Hepatocyte (in vitro differentiated cells): ENCODE data around the gene DNAH6.

ENCODE experiments used
- EZH2 ChIP-seq: fragments of 200-600 bp; sonication (generic); IDR thresholded peaks from 2 replicates; pipeline ENCODE4 v1.6.1; 2016; ENCODE audit warnings: antibody characterized with exemption, mild to moderate bottlenecking, borderline replicate concordance
- EZH2phosphoT487 ChIP-seq: fragments of 200-600 bp; sonication (generic); IDR thresholded peaks from one replicate; pipeline ENCODE4 v1.6.1; 2018; ENCODE audit warnings: antibody characterized with exemption, mild to moderate bottlenecking, low read depth, moderate library complexity; ENCODE audit not compliant: unreplicated experiment, severe bottlenecking
- TF ChIP-seq, protein P1 (sequence below): fragments of 200-600 bp; sonication (generic); IDR thresholded peaks from 2 replicates; pipeline ENCODE4 v1.5.1; 2016; ENCODE audit warnings: antibody characterized with exemption, mild to moderate bottlenecking; ENCODE audit not compliant: poor library complexity

GRCh38 chr2:84858123-84858522 is 341.8 kb downstream of the DNAH6 start:
- TF ChIP-seq, protein P1, sequence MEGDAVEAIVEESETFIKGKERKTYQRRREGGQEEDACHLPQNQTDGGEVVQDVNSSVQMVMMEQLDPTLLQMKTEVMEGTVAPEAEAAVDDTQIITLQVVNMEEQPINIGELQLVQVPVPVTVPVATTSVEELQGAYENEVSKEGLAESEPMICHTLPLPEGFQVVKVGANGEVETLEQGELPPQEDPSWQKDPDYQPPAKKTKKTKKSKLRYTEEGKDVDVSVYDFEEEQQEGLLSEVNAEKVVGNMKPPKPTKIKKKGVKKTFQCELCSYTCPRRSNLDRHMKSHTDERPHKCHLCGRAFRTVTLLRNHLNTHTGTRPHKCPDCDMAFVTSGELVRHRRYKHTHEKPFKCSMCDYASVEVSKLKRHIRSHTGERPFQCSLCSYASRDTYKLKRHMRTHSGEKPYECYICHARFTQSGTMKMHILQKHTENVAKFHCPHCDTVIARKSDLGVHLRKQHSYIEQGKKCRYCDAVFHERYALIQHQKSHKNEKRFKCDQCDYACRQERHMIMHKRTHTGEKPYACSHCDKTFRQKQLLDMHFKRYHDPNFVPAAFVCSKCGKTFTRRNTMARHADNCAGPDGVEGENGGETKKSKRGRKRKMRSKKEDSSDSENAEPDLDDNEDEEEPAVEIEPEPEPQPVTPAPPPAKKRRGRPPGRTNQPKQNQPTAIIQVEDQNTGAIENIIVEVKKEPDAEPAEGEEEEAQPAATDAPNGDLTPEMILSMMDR, result peak; percentile 29
- TF ChIP-seq EZH2, result no peak
- TF ChIP-seq EZH2phosphoT487, result no peak
